GM12891 (cell line): ENCODE data around the gene WFIKKN2.

Experiments
- DNase-seq: peaks from one replicate; pipeline ENCODE4 v3.0.0; 2011; ENCODE audit warnings: low spot score; ENCODE audit not compliant: insufficient read length
- FAIRE-seq: peaks from 2 replicates; lab custom pipeline; 2011; peaks lifted over from hg19 to GRCh38; lab: Jason Lieb, UNC
- PAX5 ChIP-seq: IDR thresholded peaks from 2 replicates; pipeline ENCODE4 v1.6.1; 2011; ENCODE audit warnings: low read length, moderate library complexity, mild to moderate bottlenecking; ENCODE audit not compliant: insufficient read depth, severe bottlenecking
- POLR2A ChIP-seq: IDR thresholded peaks from 2 replicates; pipeline ENCODE4 v1.6.1; 2011; ENCODE audit warnings: low read depth, low read length, control low read depth
- POLR2AphosphoS5 ChIP-seq: IDR thresholded peaks from 2 replicates; pipeline ENCODE4 v1.6.1; 2011; ENCODE audit warnings: low read depth, low read length, control low read depth
- POU2F2 ChIP-seq: IDR thresholded peaks from 2 replicates; pipeline ENCODE4 v1.6.1; 2011; ENCODE audit warnings: low read depth, mild to moderate bottlenecking, control low read depth, low read length, moderate library complexity
- SPI1 ChIP-seq: IDR thresholded peaks from 2 replicates; pipeline ENCODE4 v1.6.1; 2011; ENCODE audit warnings: low read depth, low read length, control low read depth
- TAF1 ChIP-seq: IDR thresholded peaks from 2 replicates; pipeline ENCODE4 v1.6.1; 2011; ENCODE audit warnings: low read depth, low read length, control low read depth

The WFIKKN2 gene

DNA sequence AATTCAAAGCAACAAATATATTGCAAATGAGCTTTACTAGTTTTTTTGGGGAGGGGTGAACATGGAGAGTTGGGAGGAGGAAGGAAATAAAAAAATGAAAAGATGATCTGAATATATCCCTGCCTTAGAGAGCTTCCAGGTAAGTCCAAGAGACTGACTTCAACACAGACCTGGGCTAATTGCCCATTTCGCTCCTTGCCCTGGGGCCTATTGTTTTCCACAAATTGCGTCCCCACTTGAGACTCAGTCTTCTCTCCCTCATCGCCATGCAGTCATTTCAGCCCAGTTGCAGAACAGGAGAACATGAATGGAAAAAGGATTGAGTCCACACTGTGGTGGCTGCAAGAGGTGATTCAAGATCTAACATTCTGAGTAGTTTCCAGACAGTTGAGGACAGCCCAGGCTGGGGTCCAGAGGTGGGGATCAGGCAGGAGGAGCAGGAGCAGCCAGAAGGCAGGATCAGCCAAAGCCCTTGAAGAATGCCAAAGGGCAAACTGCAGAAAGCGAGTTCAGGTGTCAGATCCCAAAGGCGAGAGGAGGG is 52.4 kb downstream of the WFIKKN2 start:
- DNase-seq: no peak
- TF ChIP-seq POU2F2: no peak
- TF ChIP-seq POLR2A: no peak
- FAIRE-seq: no peak

DNA sequence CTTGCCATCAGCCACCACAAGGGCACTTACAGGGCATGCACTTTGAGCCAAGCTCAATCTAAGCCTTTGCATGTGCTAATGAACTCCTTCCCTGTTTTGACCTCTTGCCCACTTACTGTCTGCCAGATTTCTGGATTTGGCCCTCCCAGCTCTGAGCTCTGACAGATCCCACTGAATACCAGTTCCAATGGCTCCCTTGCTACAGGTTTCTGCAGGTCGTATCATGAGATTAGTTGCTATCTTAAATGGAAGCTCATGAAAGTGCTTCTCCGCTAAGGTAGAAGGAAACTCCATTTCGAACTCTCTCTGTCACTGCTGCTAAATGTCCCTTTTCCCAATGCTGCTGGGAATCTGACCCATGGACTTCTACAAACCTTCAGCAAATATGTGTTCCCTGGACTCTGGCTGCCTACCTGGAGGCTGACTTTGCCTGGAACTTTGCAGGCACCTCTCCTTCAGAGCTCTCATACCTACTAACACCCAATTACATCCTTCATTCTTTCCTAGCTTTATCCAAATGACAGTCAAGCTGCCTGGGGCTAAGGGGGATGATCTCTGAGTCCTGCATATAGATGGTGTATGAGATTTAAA is 54.2 kb downstream of the WFIKKN2 start:
- TF ChIP-seq PAX5 (no peak), SPI1 (no peak), POU2F2 (no peak), POLR2A (no peak), POLR2AphosphoS5 (no peak), TAF1 (no peak)
- FAIRE-seq: no peak
- DNase-seq: no peak

DNA sequence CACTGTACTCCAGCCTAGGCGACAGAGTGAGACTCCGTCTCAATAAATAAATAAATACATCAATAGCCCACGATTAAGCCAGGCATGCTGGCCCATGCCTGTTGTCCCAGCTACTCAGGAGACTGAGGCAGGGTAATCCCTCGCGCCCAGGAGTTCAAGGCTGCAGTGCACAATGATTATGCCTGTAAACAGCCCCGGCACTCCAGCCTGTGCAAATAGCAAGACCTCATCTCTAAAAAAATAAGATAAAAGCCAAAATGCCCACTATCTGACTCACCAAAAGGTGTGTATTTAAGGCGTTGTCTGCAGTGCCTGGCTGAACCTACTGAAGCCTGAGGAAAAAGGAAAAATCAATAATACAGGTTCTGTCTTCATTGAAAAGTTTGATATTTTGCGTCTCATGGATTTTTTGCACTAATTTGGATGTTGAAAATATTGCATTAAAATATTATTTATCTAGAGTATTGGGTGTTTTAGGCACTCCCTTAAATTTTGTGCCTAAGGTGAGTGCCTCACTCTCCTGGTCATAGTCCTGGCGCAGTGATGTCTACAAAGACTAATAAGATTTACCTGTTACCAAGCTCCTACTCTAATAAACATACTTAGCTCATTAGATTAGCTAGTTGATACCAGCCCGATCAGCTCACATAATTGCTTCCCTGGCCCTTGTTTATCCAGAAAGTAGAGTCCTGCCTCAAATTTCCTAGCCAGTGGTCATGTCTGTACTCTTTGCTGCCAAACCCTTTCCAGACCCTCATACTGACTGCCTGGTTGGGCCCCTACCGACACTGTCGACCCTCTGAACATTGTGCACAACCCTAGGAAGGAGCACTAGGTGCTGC is 55.5 kb downstream of the WFIKKN2 start:
- DNase-seq: no peak
- TF ChIP-seq PAX5 (no peak), POU2F2 (no peak), SPI1 (no peak), TAF1 (no peak), POLR2A (no peak), POLR2AphosphoS5 (no peak)
- FAIRE-seq: no peak

DNA sequence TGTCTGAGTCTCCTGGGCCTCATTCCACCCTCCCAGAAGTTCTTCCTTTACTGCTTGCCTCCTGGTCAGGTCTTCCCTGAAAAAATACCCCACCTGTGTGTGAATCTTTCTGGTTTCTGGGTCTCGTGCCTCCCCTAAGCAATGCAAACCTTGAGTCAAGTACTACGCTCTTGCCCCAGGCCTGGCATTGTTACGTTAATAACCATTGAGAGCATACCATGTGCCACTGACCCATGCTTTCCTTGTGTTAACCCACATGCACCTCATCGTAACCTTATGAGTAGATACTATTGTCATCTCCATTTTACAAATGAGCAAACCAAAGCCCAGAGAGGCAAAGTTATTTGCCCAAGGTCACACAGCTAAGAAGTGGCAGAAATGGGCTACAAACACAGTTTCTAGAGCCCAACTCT is 56.2 kb downstream of the WFIKKN2 start:
- TF ChIP-seq TAF1 (no peak), POU2F2 (no peak), PAX5 (no peak), SPI1 (no peak), POLR2A (no peak), POLR2AphosphoS5 (no peak)
- no peak for DNase-seq
- no peak for FAIRE-seq
